Trophoblast cell (in vitro differentiated cells and primary cell): ENCODE measurements around the gene ZFYVE1.

ENCODE experiments used
- DNase-seq, 2 donors: peaks; one replicate each; pipeline ENCODE4 v3.0.0-alpha.2; 2016
- H2AFZ ChIP-seq: 2 replicates; pipeline ENCODE4 v1.6.1; 2013; ENCODE audit warnings: low read length, moderate library complexity, mild to moderate bottlenecking; ENCODE audit not compliant: insufficient read depth, poor library complexity
- H2AK5ac ChIP-seq: 2 replicates; pipeline ENCODE4 v1.6.1; 2013; ENCODE audit warnings: mild to moderate bottlenecking, low read length
- H2BK120ac ChIP-seq: 2 replicates; pipeline ENCODE4 v1.6.1; 2013; ENCODE audit warnings: low read length, mild to moderate bottlenecking, moderate library complexity; ENCODE audit not compliant: insufficient read depth, poor library complexity
- H2BK12ac ChIP-seq: 2 replicates; pipeline ENCODE4 v1.6.1; 2013; ENCODE audit warnings: mild to moderate bottlenecking, low read length, moderate library complexity
- H2BK5ac ChIP-seq: 2 replicates; pipeline ENCODE4 v1.6.1; 2013; ENCODE audit warnings: low read length, low read depth, moderate library complexity, mild to moderate bottlenecking; ENCODE audit not compliant: poor library complexity
- H3K14ac ChIP-seq: 2 replicates; pipeline ENCODE4 v1.6.1; 2013; ENCODE audit warnings: mild to moderate bottlenecking, low read length
- H3K18ac ChIP-seq: 2 replicates; pipeline ENCODE4 v1.6.1; 2013; ENCODE audit warnings: mild to moderate bottlenecking, low read length
- H3K23ac ChIP-seq: 2 replicates; pipeline ENCODE4 v1.6.1; 2013; ENCODE audit warnings: low read length
- H3K27ac ChIP-seq: 2 replicates; pipeline ENCODE4 v1.5.1; 2013; ENCODE audit warnings: low read depth, mild to moderate bottlenecking, inconsistent platforms, low read length, moderate library complexity
- H3K27me3 ChIP-seq: 2 replicates; pipeline ENCODE4 v1.6.1; 2013; ENCODE audit warnings: inconsistent platforms, mild to moderate bottlenecking, low read length, moderate library complexity; ENCODE audit not compliant: insufficient read depth
- H3K36me3 ChIP-seq, 2 experiments: 1 replicate in 1 of 2; 2 replicates in 1 of 2; pipeline ENCODE4 v1.6.1; 2013; ENCODE audit warnings: low read length in 2 of 2, mild to moderate bottlenecking in 2 of 2, moderate library complexity in 1 of 2; ENCODE audit not compliant: insufficient read depth in 2 of 2, control insufficient read depth in 1 of 2
- H3K4ac ChIP-seq: 2 replicates; pipeline ENCODE4 v1.6.1; 2013; ENCODE audit warnings: low read depth, mild to moderate bottlenecking, low read length, moderate library complexity
- H3K4me1 ChIP-seq, 2 experiments: 1 replicate in 1 of 2; 2 replicates in 1 of 2; pipeline ENCODE4 v1.6.1; 2013; ENCODE audit warnings: low read length in 2 of 2, mild to moderate bottlenecking in 2 of 2, moderate library complexity in 1 of 2; ENCODE audit not compliant: insufficient read depth in 2 of 2, control insufficient read depth in 1 of 2
- H3K4me2 ChIP-seq: 2 replicates; pipeline ENCODE4 v1.6.1; 2013; ENCODE audit warnings: inconsistent platforms, mild to moderate bottlenecking, low read length, moderate library complexity
- H3K4me3 ChIP-seq: 2 replicates; pipeline ENCODE4 v1.5.1; 2013; ENCODE audit warnings: mild to moderate bottlenecking, low read depth, low read length, inconsistent platforms
- H3K79me1 ChIP-seq: one replicate; pipeline ENCODE4 v1.6.1; 2013; ENCODE audit warnings: low read length
- H3K79me2 ChIP-seq: 2 replicates; pipeline ENCODE4 v1.6.1; 2013; ENCODE audit warnings: low read length, mild to moderate bottlenecking; ENCODE audit not compliant: control insufficient read depth, insufficient read depth, poor library complexity
- H3K9ac ChIP-seq: 2 replicates; pipeline ENCODE4 v1.6.1; 2013; ENCODE audit warnings: mild to moderate bottlenecking, low read length
- H3K9me3 ChIP-seq: 2 replicates; pipeline ENCODE4 v1.6.1; 2013; ENCODE audit warnings: low read depth, mild to moderate bottlenecking, control low read depth, inconsistent platforms, low read length; ENCODE audit not compliant: insufficient read depth
- H4K12ac ChIP-seq: 2 replicates; pipeline ENCODE4 v1.6.1; 2013; ENCODE audit warnings: low read depth, mild to moderate bottlenecking, low read length, moderate library complexity
- H4K8ac ChIP-seq: 2 replicates; pipeline ENCODE4 v1.6.1; 2013; ENCODE audit warnings: low read depth, mild to moderate bottlenecking, low read length, moderate library complexity
- H4K91ac ChIP-seq: one replicate; pipeline ENCODE4 v1.6.1; 2013; ENCODE audit warnings: low read depth, mild to moderate bottlenecking, low read length, moderate library complexity
- WGBS: extraction: QIAGEN DNeasy Blood & Tissue Kit; methylation state at CpG from one replicate; pipeline ENCODE4 v1.1.7; 2013; ENCODE audit warnings: missing lambda C conversion rate; ENCODE audit not compliant: insufficient read length, insufficient coverage; ENCODE audit errors: extremely low coverage; 5-methylcytosine and 5-hydroxymethylcytosine counted together

Gene ZFYVE1

DNA sequence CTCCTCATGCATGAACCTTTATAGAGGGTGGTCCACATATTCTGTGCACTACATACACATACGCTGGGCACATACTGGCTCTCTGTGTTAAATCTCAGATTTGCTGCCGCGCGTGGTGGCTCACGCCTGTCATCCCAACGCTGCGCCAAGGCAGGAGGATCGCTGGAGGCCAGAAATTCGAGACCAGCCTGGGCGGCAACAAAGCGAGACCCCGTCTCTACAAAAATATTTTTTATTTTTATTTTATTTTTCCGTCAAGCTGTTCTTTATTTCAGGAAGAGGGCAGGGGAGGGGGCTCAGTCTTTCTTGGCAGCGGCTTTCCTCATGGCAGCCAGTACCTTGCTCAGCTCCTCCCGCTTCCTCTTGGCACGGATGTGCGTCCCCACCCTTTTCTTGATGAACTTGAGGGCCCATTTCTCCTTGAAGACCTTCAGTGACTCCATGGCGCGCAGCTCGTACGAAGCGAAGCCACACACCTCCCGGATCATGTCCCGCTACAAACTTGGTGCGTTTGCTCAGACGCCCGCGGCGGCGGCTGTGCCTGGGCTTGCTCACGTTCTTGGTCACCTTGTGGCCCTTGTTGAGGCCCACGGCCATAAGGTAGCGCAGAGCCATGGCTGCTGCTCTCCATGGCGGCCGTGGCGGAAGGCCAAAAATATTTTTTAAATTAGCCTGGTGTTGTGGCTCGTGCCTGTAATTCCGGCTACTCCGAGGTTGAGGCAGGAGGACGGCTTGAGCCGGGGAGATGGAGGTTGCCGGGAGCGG, 97.4 kb downstream of the ZFYVE1 start:
- no peak overlapping the region for H4K8ac ChIP-seq
- H3K4me2 ChIP-seq: no peak overlapping the region
- H4K12ac ChIP-seq: no peak overlapping the region
- H3K23ac ChIP-seq: no peak overlapping the region
- no peaks in the 10 kb centered on the region for H3K27me3 ChIP-seq
- H3K18ac ChIP-seq: no peak overlapping the region
- peak; percentile 60 to 61 for DNase-seq
- no peak overlapping the region for H2BK5ac ChIP-seq
- H3K36me3 ChIP-seq: peaks cover 0 to 4% of the 10 kb centered on the region in 2 experiments
- no peak overlapping the region for H3K27ac ChIP-seq
- H3K79me1 ChIP-seq: peaks cover 16% of the 10 kb centered on the region
- peak overlapping the region; percentile 23 for H3K4ac ChIP-seq
- peaks cover 6 to 10% of the 10 kb centered on the region in 2 experiments for H3K4me1 ChIP-seq
- H3K4me3 ChIP-seq: no peak overlapping the region
- no peak overlapping the region for H3K9ac ChIP-seq
- no peak overlapping the region for H4K91ac ChIP-seq
- WGBS: no CpG with 5 or more reads among the region's 43 CpGs
- no peak overlapping the region for H3K14ac ChIP-seq
- no peak overlapping the region for H2BK12ac ChIP-seq
- peaks cover 3% of the 10 kb centered on the region for H3K9me3 ChIP-seq
- no peak overlapping the region for H2AFZ ChIP-seq
- H3K79me2 ChIP-seq: peaks cover 6% of the 10 kb centered on the region
- no peak overlapping the region for H2AK5ac ChIP-seq
- H2BK120ac ChIP-seq: no peak overlapping the region

DNA sequence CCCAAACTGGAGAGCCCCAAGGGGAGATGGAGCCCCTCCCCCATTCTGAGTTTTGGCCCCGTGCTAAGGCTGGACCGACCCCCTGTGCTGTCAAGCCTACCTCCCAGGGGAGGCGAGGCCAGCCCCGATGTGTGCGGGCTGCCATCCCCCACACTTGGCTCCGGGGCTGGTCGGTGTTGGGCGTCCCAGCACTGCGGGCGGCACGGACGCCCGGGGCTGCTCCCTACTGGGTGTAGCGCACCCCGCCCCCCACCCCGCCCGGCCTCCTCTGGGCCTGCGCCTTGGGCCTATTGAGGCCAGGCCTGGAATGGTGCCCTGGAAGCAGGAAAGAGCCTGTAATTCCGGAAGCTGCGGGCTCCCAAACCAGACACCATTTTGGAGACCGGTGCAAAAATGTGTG, 98.0 kb downstream of the ZFYVE1 start:
- Histone ChIP-seq H3K4me3 (no peak overlapping the region), H4K8ac (no peak overlapping the region), H3K18ac (no peak overlapping the region), H2BK120ac (no peak overlapping the region), H3K79me1 (peaks cover 16% of the 10 kb centered on the region), H2AFZ (no peak overlapping the region), H2BK12ac (no peak overlapping the region), H3K27me3 (no peaks in the 10 kb centered on the region), H2AK5ac (no peak overlapping the region), H2BK5ac (no peak overlapping the region), H3K79me2 (peaks cover 6% of the 10 kb centered on the region), H3K9me3 (peaks cover 3% of the 10 kb centered on the region), H3K4me2 (no peak overlapping the region), H3K27ac (no peak overlapping the region), H3K4me1 (peaks cover 8 to 10% of the 10 kb centered on the region in 2 experiments), H3K23ac (no peak overlapping the region), H3K4ac (no peak overlapping the region), H4K91ac (no peak overlapping the region), H3K36me3 (peaks cover 0 to 4% of the 10 kb centered on the region in 2 experiments), H3K9ac (no peak overlapping the region), H3K14ac (no peak overlapping the region), H4K12ac (no peak overlapping the region)
- WGBS: no CpG with 5 or more reads among the region's 21 CpGs
- peak; percentile 42 to 67 for DNase-seq

DNA sequence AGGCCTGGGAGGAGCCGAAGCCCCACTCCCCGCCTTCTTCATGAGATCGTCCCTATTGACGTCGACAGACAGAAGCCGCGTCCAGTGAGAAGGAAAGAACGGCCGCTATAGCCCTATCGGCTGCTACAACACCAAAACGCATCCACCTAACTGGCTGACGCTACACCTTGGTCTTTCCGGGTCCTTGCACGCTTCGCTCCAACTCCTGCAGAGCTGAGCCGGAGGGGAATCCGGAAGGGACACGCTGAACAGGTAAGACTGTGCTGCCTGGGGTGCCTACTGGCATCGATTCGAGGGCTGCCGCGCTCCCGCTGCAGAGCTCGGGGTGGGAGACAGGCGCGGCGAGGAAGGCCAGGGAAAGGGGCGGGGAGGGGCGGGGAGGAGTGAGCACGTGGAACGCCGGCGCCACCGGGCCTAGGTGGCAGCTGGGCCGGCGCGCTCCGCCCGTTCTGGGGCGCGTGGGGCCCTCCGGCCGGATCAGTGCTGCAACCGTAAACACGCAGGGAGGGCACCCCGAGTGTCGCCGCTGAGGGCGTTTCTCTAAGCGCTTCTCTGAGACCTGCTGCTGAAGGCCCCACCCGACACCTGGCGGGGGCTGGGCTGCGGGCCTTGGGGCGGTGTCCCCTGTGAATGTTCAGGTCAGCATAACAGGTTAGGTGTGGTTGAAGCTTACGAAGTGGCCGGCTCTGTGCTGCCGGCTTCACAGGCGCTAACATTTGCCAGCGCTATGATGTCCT, 100.4 kb downstream of the ZFYVE1 start, which contains the start of gene DCAF4:
Gene DCAF4, plus strand, starts transcription at position 173 of the 737 bp plus-strand sequence. CDS start 11,515 bp downstream, outside the sequence.
- H3K27ac ChIP-seq: peak within 1 kb of the TSS; percentile 45
- peak within 1 kb of the TSS; percentile 54 for H3K4ac ChIP-seq
- H3K4me3 ChIP-seq: peak within 1 kb of the TSS; percentile 97
- peak within 1 kb of the TSS; percentile 22 for H2BK5ac ChIP-seq
- H3K36me3 ChIP-seq: peaks cover 0 to 4% of the 10 kb centered on the region in 2 experiments
- H2BK12ac ChIP-seq: peak within 1 kb of the TSS; percentile 52
- peaks cover 6% of the 10 kb centered on the region for H3K79me2 ChIP-seq
- peak within 1 kb of the TSS; percentile 88 for H3K18ac ChIP-seq
- peak within 1 kb of the TSS; percentile 82 for H2BK120ac ChIP-seq
- no peaks in the 10 kb centered on the region for H3K27me3 ChIP-seq
- H3K23ac ChIP-seq: no peak within 1 kb of the TSS
- no peak within 1 kb of the TSS for H2AK5ac ChIP-seq
- peak within 1 kb of the TSS; percentile 67 for H4K12ac ChIP-seq
- H3K9ac ChIP-seq: peak within 1 kb of the TSS; percentile 81
- H3K14ac ChIP-seq: peak within 1 kb of the TSS; percentile 55
- peaks cover 16% of the 10 kb centered on the region for H3K79me1 ChIP-seq
- peaks cover 3% of the 10 kb centered on the region for H3K9me3 ChIP-seq
- peak within 1 kb of the TSS; percentile 71 for H4K8ac ChIP-seq
- peaks cover 8% of the 10 kb centered on the region in 2 experiments for H3K4me1 ChIP-seq
- H4K91ac ChIP-seq: peak within 1 kb of the TSS; percentile 72
- WGBS: no CpG with 5 or more reads among the region's 59 CpGs
- peak within 1 kb of the TSS; percentile 68 for H2AFZ ChIP-seq
- peak within 1 kb of the TSS; percentile 98 for H3K4me2 ChIP-seq
- peak; percentile 99 for DNase-seq

DNA sequence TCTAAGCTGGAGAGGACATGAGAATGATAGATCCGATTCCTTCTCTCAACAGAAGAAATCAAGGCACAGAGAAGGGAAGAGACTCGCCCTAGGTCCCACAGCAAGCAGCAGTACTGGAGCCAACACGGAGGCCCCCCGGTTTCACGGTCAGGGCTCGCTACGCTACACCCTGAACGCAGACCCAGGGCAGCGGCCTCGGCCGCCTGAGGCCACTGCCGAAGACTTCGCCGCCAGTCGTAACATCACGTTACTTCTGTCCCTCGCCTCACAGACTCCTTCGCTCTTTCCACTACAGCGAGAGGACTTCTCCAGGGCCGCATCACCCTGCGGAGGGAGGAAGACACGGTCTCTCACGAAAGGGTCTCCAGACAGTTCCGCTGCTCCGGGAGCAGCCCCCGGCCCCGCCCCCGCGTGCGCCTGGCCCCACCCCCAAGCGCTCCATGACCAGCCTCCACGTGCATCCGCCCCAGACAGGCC, 101.1 kb downstream of the ZFYVE1 start:
- H3K27me3 ChIP-seq: no peaks in the 10 kb centered on the region
- no peak overlapping the region for H2BK5ac ChIP-seq
- no peak overlapping the region for H2AK5ac ChIP-seq
- peaks cover 3% of the 10 kb centered on the region for H3K9me3 ChIP-seq
- H3K23ac ChIP-seq: no peak overlapping the region
- H4K8ac ChIP-seq: peak overlapping the region; percentile 67
- peak overlapping the region; percentile 37 for H4K91ac ChIP-seq
- peak overlapping the region; percentile 67 for H4K12ac ChIP-seq
- H2BK120ac ChIP-seq: no peak overlapping the region
- peaks cover 6% of the 10 kb centered on the region for H3K79me2 ChIP-seq
- H3K14ac ChIP-seq: peak overlapping the region; percentile 16
- H3K4me3 ChIP-seq: peak overlapping the region; percentile 72
- no peak overlapping the region for H3K4ac ChIP-seq
- no peak for DNase-seq
- peaks cover 0 to 4% of the 10 kb centered on the region in 2 experiments for H3K36me3 ChIP-seq
- peak overlapping the region; percentile 83 for H3K4me2 ChIP-seq
- H3K4me1 ChIP-seq: peaks cover 8% of the 10 kb centered on the region in 2 experiments
- H3K27ac ChIP-seq: no peak overlapping the region
- peak overlapping the region; percentile 68 for H3K9ac ChIP-seq
- H2BK12ac ChIP-seq: no peak overlapping the region
- H3K18ac ChIP-seq: peak overlapping the region; percentile 38
- peaks cover 16% of the 10 kb centered on the region for H3K79me1 ChIP-seq
- no CpG with 5 or more reads among the region's 33 CpGs for WGBS
- peak overlapping the region; percentile 68 for H2AFZ ChIP-seq
